PC-3 (cell line): Measurements from ENCODE around the gene EFCAB12. TPM values are rescaled to one million over a fixed set of nuclear protein-coding genes. Genes with fewer than 3 reads are reported as not detected.

ENCODE experiments used
- ATAC-seq: fragments of 200-7000 bp; cut with Tn5 transposase; 2 replicates; pipeline ENCODE4 v1.9.1; 2020; ENCODE audit warnings: mild to moderate bottlenecking, moderate library complexity
- BruUV-seq: library from RNA; stranded (reverse); fragments of 400-500 nt; replicated peaks from 2 replicates; lab custom pipeline; 2021; lab: Mats Ljungman, UMichigan
- CTCF ChIA-PET: fragments of 300-600 bp; sonication (Branson Sonifier 250); formaldehyde crosslinking; loops from one replicate; lab custom pipeline; 2022; ENCODE audit warnings: antibody characterized with exemption; lab: Charles Lee
- POLR2A ChIA-PET: fragments of 300-600 bp; sonication (Branson Sonifier 250); formaldehyde crosslinking; loops from one replicate; lab custom pipeline; 2022; ENCODE audit warnings: antibody characterized with exemption; ENCODE audit not compliant: unreplicated experiment; lab: Charles Lee
- DNase-seq: peaks from one replicate; pipeline ENCODE4 v3.0.0-alpha.2; 2015
- H2AFZ ChIP-seq: fragments of 300-600 bp; sonication (generic); 2 replicates; pipeline ENCODE4 v1.6.0; 2016; ENCODE audit warnings: antibody characterized with exemption, low read length
- H3F3A ChIP-seq: fragments of 300-600 bp; sonication (generic); one replicate; pipeline ENCODE4 v1.6.0; 2017; ENCODE audit warnings: antibody characterized with exemption, low read length, control low read depth, mild to moderate bottlenecking; ENCODE audit not compliant: unreplicated experiment
- H3K27ac ChIP-seq: fragments of 300-600 bp; sonication (generic); 2 replicates; pipeline ENCODE4 v1.5.1; 2016; ENCODE audit warnings: mild to moderate bottlenecking, low read length
- H3K27me3 ChIP-seq: fragments of 300-600 bp; sonication (generic); 2 replicates; pipeline ENCODE4 v1.6.1; 2016; ENCODE audit warnings: low read length, mixed read lengths
- H3K36me3 ChIP-seq: fragments of 300-600 bp; sonication (generic); 2 replicates; pipeline ENCODE4 v1.6.1; 2016; ENCODE audit warnings: low read depth, mixed run types, low read length, mixed read lengths
- H3K4me1 ChIP-seq: fragments of 300-600 bp; sonication (generic); 2 replicates; pipeline ENCODE4 v1.5.1; 2016; ENCODE audit warnings: low read length; ENCODE audit not compliant: insufficient read depth
- H3K4me2 ChIP-seq: fragments of 300-600 bp; sonication (generic); 2 replicates; pipeline ENCODE4 v1.6.0; 2016; ENCODE audit warnings: low read length
- H3K4me3 ChIP-seq: fragments of 300-600 bp; sonication (generic); 2 replicates; pipeline ENCODE4 v1.5.1; 2016; ENCODE audit warnings: mild to moderate bottlenecking, low read length, mixed read lengths
- H3K79me2 ChIP-seq: fragments of 300-600 bp; sonication (generic); 2 replicates; pipeline ENCODE4 v1.6.1; 2017; ENCODE audit warnings: low read length, mixed read lengths
- H3K9ac ChIP-seq: fragments of 300-600 bp; sonication (generic); 2 replicates; pipeline ENCODE4 v1.6.0; 2016; ENCODE audit warnings: mild to moderate bottlenecking, low read length
- H3K9me2 ChIP-seq: fragments of 300-600 bp; sonication (generic); replicated peaks from 2 replicates; pipeline ENCODE4 v1.6.1; 2016; ENCODE audit warnings: mixed run types, low read length, mixed read lengths
- H3K9me3 ChIP-seq: fragments of 300-600 bp; sonication (generic); 2 replicates; pipeline ENCODE4 v1.6.1; 2016; ENCODE audit warnings: low read length, mixed read lengths
- H4K20me1 ChIP-seq: fragments of 300-600 bp; sonication (generic); 2 replicates; pipeline ENCODE4 v1.6.1; 2016; ENCODE audit warnings: low read length, mixed read lengths
- EZH2 ChIP-seq: fragments of 300-600 bp; sonication (generic); IDR thresholded peaks from one replicate; pipeline ENCODE4 v1.6.1; 2017; ENCODE audit warnings: antibody characterized with exemption, mild to moderate bottlenecking, low read length; ENCODE audit not compliant: unreplicated experiment
- EZH2phosphoT487 ChIP-seq: fragments of 300-600 bp; sonication (generic); IDR thresholded peaks from 2 replicates; pipeline ENCODE4 v1.6.1; 2018; ENCODE audit warnings: mild to moderate bottlenecking, antibody characterized with exemption, low read length, borderline replicate concordance
- intact Hi-C: fragments of 100-400 bp; cut with micrococcal nuclease; formaldehyde crosslinking; loops from 2 replicates; pipeline ENCODE4 v1.9.0; 2023
- total RNA-seq: library from RNA; depleted of rRNA; stranded (reverse); fragments of >200 nt; gene quantifications from 2 replicates; pipeline ENCODE4 v1.2.3, GENCODE V29; 2014
- TF ChIP-seq, protein P1 (sequence below): fragments of 300-600 bp; sonication (generic); conservative IDR thresholded peaks from 2 replicates; pipeline ENCODE4 v1.5.1; 2017; ENCODE audit warnings: antibody characterized with exemption, low read depth, mild to moderate bottlenecking, low read length

The EFCAB12 gene
- total RNA-seq, 1 experiment from 2014 or later, result 0.04 TPM

DNA sequence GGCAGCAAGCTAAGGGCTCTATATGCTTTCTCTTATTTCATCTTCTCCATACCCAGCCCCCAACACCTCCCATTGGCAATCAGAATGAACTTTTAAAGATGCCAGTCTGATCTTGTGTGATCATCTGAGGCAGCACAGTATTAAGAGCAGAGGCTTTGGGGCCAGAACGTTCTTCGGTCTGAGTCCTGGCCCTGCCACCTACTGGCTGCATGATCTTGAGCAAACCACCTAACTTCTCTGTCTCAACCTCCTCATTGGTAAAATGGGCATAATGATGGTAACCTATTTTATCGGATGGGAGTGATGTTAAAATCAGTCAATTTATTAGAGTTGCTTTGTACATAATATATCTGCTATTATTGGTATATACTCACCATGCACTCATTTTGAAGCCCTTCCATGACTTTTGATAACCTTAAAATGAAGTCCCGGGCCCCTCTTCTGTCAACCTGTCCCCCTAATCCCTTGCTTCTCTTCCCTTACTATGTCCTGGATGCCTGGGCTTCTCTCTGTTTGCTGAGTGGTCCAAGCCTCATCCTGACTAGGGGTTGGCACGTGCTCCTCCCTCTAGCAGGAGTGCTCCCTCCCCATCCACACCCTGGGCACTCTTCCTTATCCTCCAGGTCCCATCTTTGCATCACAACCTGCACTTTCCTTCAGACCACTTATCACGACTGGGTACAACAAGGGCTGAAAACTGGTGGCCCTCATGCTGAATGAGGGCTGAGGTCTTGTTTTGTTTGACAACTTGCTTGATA, 6.3 kb downstream of the EFCAB12 start:
- CTCF ChIA-PET, result no interaction called here
- Histone ChIP-seq H4K20me1 (no peaks in the 10 kb centered on the region), H3K27me3 (no peaks in the 10 kb centered on the region), H3K79me2 (no peaks in the 10 kb centered on the region), H3K9me3 (no peaks in the 10 kb centered on the region), H3K27ac (no peak overlapping the region), H3K4me1 (peaks cover 14% of the 10 kb centered on the region), H3K4me3 (no peak overlapping the region), H3K9ac (no peak overlapping the region), H3K9me2 (no peaks in the 10 kb centered on the region), H2AFZ (no peak overlapping the region), H3F3A (no peaks in the 10 kb centered on the region), H3K36me3 (no peaks in the 10 kb centered on the region), H3K4me2 (no peak overlapping the region)
- ATAC-seq (no peak; the same call in 1 of the 2 replicates), DNase-seq (no peak)
- intact Hi-C loops, result no loop called here
- TF ChIP-seq EZH2 (no peak), EZH2phosphoT487 (no peak)
- TF ChIP-seq, protein P1, sequence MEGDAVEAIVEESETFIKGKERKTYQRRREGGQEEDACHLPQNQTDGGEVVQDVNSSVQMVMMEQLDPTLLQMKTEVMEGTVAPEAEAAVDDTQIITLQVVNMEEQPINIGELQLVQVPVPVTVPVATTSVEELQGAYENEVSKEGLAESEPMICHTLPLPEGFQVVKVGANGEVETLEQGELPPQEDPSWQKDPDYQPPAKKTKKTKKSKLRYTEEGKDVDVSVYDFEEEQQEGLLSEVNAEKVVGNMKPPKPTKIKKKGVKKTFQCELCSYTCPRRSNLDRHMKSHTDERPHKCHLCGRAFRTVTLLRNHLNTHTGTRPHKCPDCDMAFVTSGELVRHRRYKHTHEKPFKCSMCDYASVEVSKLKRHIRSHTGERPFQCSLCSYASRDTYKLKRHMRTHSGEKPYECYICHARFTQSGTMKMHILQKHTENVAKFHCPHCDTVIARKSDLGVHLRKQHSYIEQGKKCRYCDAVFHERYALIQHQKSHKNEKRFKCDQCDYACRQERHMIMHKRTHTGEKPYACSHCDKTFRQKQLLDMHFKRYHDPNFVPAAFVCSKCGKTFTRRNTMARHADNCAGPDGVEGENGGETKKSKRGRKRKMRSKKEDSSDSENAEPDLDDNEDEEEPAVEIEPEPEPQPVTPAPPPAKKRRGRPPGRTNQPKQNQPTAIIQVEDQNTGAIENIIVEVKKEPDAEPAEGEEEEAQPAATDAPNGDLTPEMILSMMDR, result peak; percentile 24; the same call in 1 of the 2 replicates
- no TSS peak for BruUV-seq
- POLR2A ChIA-PET, result no interaction called here

- Histone ChIP-seq H3F3A (no peaks in the 10 kb centered on the region), H3K27me3 (no peaks in the 10 kb centered on the region), H3K36me3 (no peaks in the 10 kb centered on the region), H3K9ac (no peak overlapping the region), H3K27ac (no peak overlapping the region), H3K9me3 (no peaks in the 10 kb centered on the region), H4K20me1 (no peaks in the 10 kb centered on the region), H3K4me3 (no peak overlapping the region), H3K4me2 (no peak overlapping the region), H2AFZ (no peak overlapping the region), H3K79me2 (no peaks in the 10 kb centered on the region), H3K4me1 (peaks cover 14% of the 10 kb centered on the region), H3K9me2 (no peaks in the 10 kb centered on the region)
- ChIA-PET CTCF (no interaction called here), POLR2A (no interaction called here)
- DNase-seq (no peak), ATAC-seq (no peak)
- intact Hi-C loops, result no loop called here
- TF ChIP-seq EZH2phosphoT487, result no peak
- BruUV-seq, result no TSS peak
Measured at GRCh38 chr3:129421236-129421883, 7.1 kb downstream of the EFCAB12 start.

- H3K4me1 ChIP-seq, result peaks cover 12% of the 10 kb centered on the region
- no peaks in the 10 kb centered on the region for H3K9me3 ChIP-seq
- no peaks in the 10 kb centered on the region for H3K36me3 ChIP-seq
- DNase-seq (no peak), ATAC-seq (no peak)
- H3K27ac ChIP-seq, result no peak overlapping the region
- no peaks in the 10 kb centered on the region for H3K79me2 ChIP-seq
- CTCF ChIA-PET, result no interaction called here
- no peaks in the 10 kb centered on the region for H3F3A ChIP-seq
- TF ChIP-seq, protein P1, result no peak
- TF ChIP-seq EZH2phosphoT487, result no peak
- no peak for TF ChIP-seq EZH2
- H2AFZ ChIP-seq, result no peak overlapping the region
- H4K20me1 ChIP-seq, result no peaks in the 10 kb centered on the region
- no peak overlapping the region for H3K4me3 ChIP-seq
- no peak overlapping the region for H3K9ac ChIP-seq
- BruUV-seq, result no TSS peak
- intact Hi-C loops, result no loop called here
- POLR2A ChIA-PET, result no interaction called here
- no peak overlapping the region for H3K4me2 ChIP-seq
- H3K9me2 ChIP-seq, result no peaks in the 10 kb centered on the region
- H3K27me3 ChIP-seq, result no peaks in the 10 kb centered on the region
Measured at GRCh38 chr3:129419476-129419875, 9.0 kb downstream of the EFCAB12 start.
